Measurements from ENCODE around the gene POLR3A. TPM values are rescaled to one million over a fixed set of nuclear protein-coding genes. Genes with fewer than 3 reads are reported as not detected.
A peak's percentile ranks its signal among the peaks of the same experiment; 100 is the strongest.

Gene POLR3A
- total RNA-seq, 1 donor from 2014 or later: 19.5 TPM

GRCh38 chr10:77920495-77920894, 108.8 kb downstream of the POLR3A start:
- no peak overlapping the region for H3K27ac Mint-ChIP-seq (ENCODE audit: unreplicated experiment)
- no peaks in the 10 kb centered on the region for H3K36me3 Mint-ChIP-seq (ENCODE audit: unreplicated experiment)
- peaks cover 45% of the 10 kb centered on the region for H3K4me1 Mint-ChIP-seq (ENCODE audit: unreplicated experiment)
- TF ChIP-seq, protein P1, sequence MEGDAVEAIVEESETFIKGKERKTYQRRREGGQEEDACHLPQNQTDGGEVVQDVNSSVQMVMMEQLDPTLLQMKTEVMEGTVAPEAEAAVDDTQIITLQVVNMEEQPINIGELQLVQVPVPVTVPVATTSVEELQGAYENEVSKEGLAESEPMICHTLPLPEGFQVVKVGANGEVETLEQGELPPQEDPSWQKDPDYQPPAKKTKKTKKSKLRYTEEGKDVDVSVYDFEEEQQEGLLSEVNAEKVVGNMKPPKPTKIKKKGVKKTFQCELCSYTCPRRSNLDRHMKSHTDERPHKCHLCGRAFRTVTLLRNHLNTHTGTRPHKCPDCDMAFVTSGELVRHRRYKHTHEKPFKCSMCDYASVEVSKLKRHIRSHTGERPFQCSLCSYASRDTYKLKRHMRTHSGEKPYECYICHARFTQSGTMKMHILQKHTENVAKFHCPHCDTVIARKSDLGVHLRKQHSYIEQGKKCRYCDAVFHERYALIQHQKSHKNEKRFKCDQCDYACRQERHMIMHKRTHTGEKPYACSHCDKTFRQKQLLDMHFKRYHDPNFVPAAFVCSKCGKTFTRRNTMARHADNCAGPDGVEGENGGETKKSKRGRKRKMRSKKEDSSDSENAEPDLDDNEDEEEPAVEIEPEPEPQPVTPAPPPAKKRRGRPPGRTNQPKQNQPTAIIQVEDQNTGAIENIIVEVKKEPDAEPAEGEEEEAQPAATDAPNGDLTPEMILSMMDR (IDR thresholded peaks at IDR 0.05): no peak
- no peak for DNase-seq (ENCODE audit: extremely low spot score, unreplicated experiment)
- no peaks in the 10 kb centered on the region for H3K9me3 Mint-ChIP-seq (ENCODE audit: unreplicated experiment)
- H3K27me3 Mint-ChIP-seq (ENCODE audit: unreplicated experiment): no peaks in the 10 kb centered on the region
- H3K4me3 Mint-ChIP-seq (ENCODE audit: unreplicated experiment): no peak overlapping the region

DNA sequence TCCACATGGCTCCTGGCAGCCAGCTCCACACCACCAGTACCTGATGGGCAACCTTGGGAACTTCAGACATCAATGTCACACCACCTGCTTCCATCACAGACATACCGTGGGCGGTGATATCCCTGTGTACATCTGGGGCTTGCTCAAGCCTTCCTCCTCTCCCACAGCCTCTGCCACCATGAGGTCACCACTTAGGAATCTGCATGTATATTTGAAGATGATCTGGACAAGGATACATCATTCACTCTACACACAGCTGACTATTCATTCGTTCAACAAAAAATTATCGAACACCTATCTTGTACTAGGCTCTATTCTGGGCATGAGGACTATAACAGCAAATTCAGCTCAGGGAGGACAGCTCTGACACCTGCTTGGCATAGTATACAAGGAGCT, 109.6 kb downstream of the POLR3A start:
- no peak overlapping the region for H3K4me3 Mint-ChIP-seq (ENCODE audit: unreplicated experiment)
- TF ChIP-seq, protein P1 (IDR thresholded peaks at IDR 0.05): no peak
- H3K27ac Mint-ChIP-seq (ENCODE audit: unreplicated experiment): peak overlapping the region; percentile 38
- H3K27me3 Mint-ChIP-seq (ENCODE audit: unreplicated experiment): no peaks in the 10 kb centered on the region
- H3K9me3 Mint-ChIP-seq (ENCODE audit: unreplicated experiment): no peaks in the 10 kb centered on the region
- H3K36me3 Mint-ChIP-seq (ENCODE audit: unreplicated experiment): no peaks in the 10 kb centered on the region
- DNase-seq (ENCODE audit: extremely low spot score, unreplicated experiment): no peak
- H3K4me1 Mint-ChIP-seq (ENCODE audit: unreplicated experiment): peaks cover 43% of the 10 kb centered on the region

Other genes starting within 250 kb of the POLR3A start
- gene DLG5, start 102.8 kb downstream of the POLR3A start, total RNA-seq: 69.8 and 72.4 TPM in 2 replicates
- 1,006 and 1,022 TPM in 2 replicates for gene RPS24, start 4.3 kb upstream of the POLR3A start, total RNA-seq